ENCODE results near the gene MRPS7. TPM values are rescaled to one million over a fixed set of nuclear protein-coding genes. Genes with fewer than 3 reads are reported as not detected.

MRPS7 gene
- total and polyA plus RNA-seq, 9 of the 15 experiments (the other 6 are each of a cell fraction or from before 2014, with no cell fraction given), result 107 to 244 (median 132) TPM

GRCh38 chr17:75307957-75308731, 46.5 kb downstream of the MRPS7 start:
- no peaks in the 10 kb centered on the region for H3K36me3 ChIP-seq (ENCODE audit: control insufficient read depth, insufficient read depth, low read length)
- no peak overlapping the region for H3K4me3 ChIP-seq
- H3K27ac ChIP-seq (ENCODE audit: extremely low read depth, low read depth, low read length), result no peak overlapping the region
- H3K9me1 ChIP-seq (ENCODE audit: control insufficient read depth, insufficient read depth, low read length), result no peaks in the 10 kb centered on the region
- no peaks in the 10 kb centered on the region for H3K79me2 ChIP-seq (ENCODE audit: control insufficient read depth, insufficient read depth, low read length)
- H3K9ac ChIP-seq (ENCODE audit: insufficient read depth in 1 of 2, low read depth in 2 of 2, low read length in 2 of 2), result no peak overlapping the region
- WGBS (ENCODE audit: insufficient coverage, low coverage, missing lambda C conversion rate), result 45% methylated on average over 13 of the region's 13 CpGs
- CTCF ChIA-PET (ENCODE audit: low intra/inter-chr PET ratio), result no interaction called here
- FAIRE-seq, result no peak
- intact Hi-C loops (cut with micrococcal nuclease) (no loop called here), in situ Hi-C loops (cut with MboI) (no loop called here)
- H2AFZ ChIP-seq (ENCODE audit: low read depth, low read length), result no peak overlapping the region
- H3K9me3 ChIP-seq (replicated peaks; ENCODE audit: control insufficient read depth, insufficient read depth, low read depth, low read length), result no peaks in the 10 kb centered on the region
- no peak overlapping the region for H3K4me2 ChIP-seq (ENCODE audit: insufficient read depth, low read length)
- no peaks in the 10 kb centered on the region for H3K27me3 ChIP-seq (ENCODE audit: control insufficient read depth in 2 of 2, insufficient read depth in 2 of 2, low read length in 2 of 2)
- H3K4me1 ChIP-seq (replicated peaks in 1 of 2; ENCODE audit: control insufficient read depth in 2 of 2, insufficient read depth in 2 of 2, low read length in 2 of 2), result peaks cover 0 to 7% of the 10 kb centered on the region in 2 experiments; a peak in 2 of 5 replicates
- no peak for ATAC-seq
- H4K20me1 ChIP-seq (replicated peaks; ENCODE audit: control insufficient read depth, insufficient read depth, low read length), result no peaks in the 10 kb centered on the region
- POLR2A ChIA-PET, result interaction anchor here (0.6 to 4.9 kb wide), 6 partner anchors 8 to 89 kb away, joined by 3 to 19 read pairs (median 3); partner anchors contain the start of gene SLC25A19
- no TSS peak for BruUV-seq (replicated peaks)
- DNase-seq (ENCODE audit: extremely low read depth in 1 of 4, low spot score in 3 of 4), result no peak
- no peak for TF ChIP-seq HBP1 (CRISPR knock-in tag; IDR thresholded peaks at IDR 0.05)
- no peak for TF ChIP-seq RAD51 (IDR thresholded peaks at IDR 0.05; ENCODE audit: borderline replicate concordance, low read depth)
- TF ChIP-seq ATF4 (CRISPR knock-in tag; IDR thresholded peaks at IDR 0.05), result no peak
- no peak for TF ChIP-seq NCOA6 (IDR thresholded peaks at IDR 0.05)
- no peak for TF ChIP-seq MXD1 (CRISPR knock-in tag; IDR thresholded peaks at IDR 0.05; ENCODE audit: borderline replicate concordance, poor library complexity, severe bottlenecking)
- no peak for TF ChIP-seq ZNF583 (CRISPR knock-in tag; IDR thresholded peaks at IDR 0.05)
- TF ChIP-seq ZBTB49 (CRISPR knock-in tag; IDR thresholded peaks at IDR 0.05; ENCODE audit: borderline replicate concordance), result no peak
- no peak for TF ChIP-seq NFXL1 (CRISPR knock-in tag; IDR thresholded peaks at IDR 0.05)
- TF ChIP-seq DPF2 (IDR thresholded peaks at IDR 0.05), result no peak
- TF ChIP-seq POLR2AphosphoS2 (IDR thresholded peaks at IDR 0.05; ENCODE audit: low read length), result no peak
- no peak for TF ChIP-seq PBX2 (CRISPR knock-in tag; IDR thresholded peaks at IDR 0.05; ENCODE audit: low read depth)
- TF ChIP-seq PBX2 (tag; conservative IDR thresholded peaks at IDR 0.05; ENCODE audit: low read depth), result no peak

Measured in K562 (cell line).